ENCODE results near the gene OR52E8. TPM values are rescaled to one million over a fixed set of nuclear protein-coding genes. Genes with fewer than 3 reads are reported as not detected.

The OR52E8 gene
- total and polyA plus RNA-seq, 10 of the 15 experiments (the other 5 are each of a cell fraction or from before 2014, with no cell fraction given) = not detected

- Histone ChIP-seq H3K9ac (ENCODE audit: control insufficient read depth, insufficient read depth, low read length) (no peak overlapping the region), H3K9me3 (replicated peaks; ENCODE audit: control insufficient read depth, insufficient read depth, low read length) (no peaks in the 10 kb centered on the region), H3K4me3 (no peak overlapping the region), H3K4me2 (ENCODE audit: control insufficient read depth, insufficient read depth) (no peak overlapping the region), H3K36me3 (ENCODE audit: control insufficient read depth in 2 of 2, insufficient read depth in 2 of 2, low read length in 1 of 2) (no peaks in the 10 kb centered on the region), H3K79me2 (ENCODE audit: control insufficient read depth, insufficient read depth, low read length) (no peaks in the 10 kb centered on the region), H2AFZ (ENCODE audit: control insufficient read depth, low read depth, low read length) (no peak overlapping the region), H3K27ac (ENCODE audit: control insufficient read depth, insufficient read depth) (no peak overlapping the region), H4K20me1 (ENCODE audit: control insufficient read depth, insufficient read depth) (no peaks in the 10 kb centered on the region), H3K27me3 (replicated peaks in 1 of 2; ENCODE audit: control insufficient read depth in 2 of 2, insufficient read depth in 2 of 2, low read length in 1 of 2) (no peaks in the 10 kb centered on the region), H3K4me1 (ENCODE audit: control insufficient read depth, insufficient read depth, low read length) (no peaks in the 10 kb centered on the region)
- ChIA-PET SMC1A (ENCODE audit: uncharacterized antibody, unreplicated experiment) (interaction anchor here (0.5 to 2.2 kb wide), 7 partner anchors 9 to 331 kb away, joined by 3 to 12 read pairs (median 4); partner anchors contain the start of gene TRIM5), CTCF (interaction anchor here (0.9 to 1.6 kb wide), 8 partner anchors 10 to 336 kb away, joined by 3 to 12 read pairs (median 4); partner anchors contain the start of gene TRIM5), RAD21 (ENCODE audit: unreplicated experiment) (interaction anchor here (0.7 to 2.7 kb wide), 7 partner anchors 15 to 336 kb away, joined by 3 to 11 read pairs (median 3); partner anchors contain the start of genes TRIM34 and TRIM5), POLR2A (no interaction called here)
- ATAC-seq = no peak
- no peak for DNase-seq (ENCODE audit: low read depth, low spot score)
- in situ Hi-C loops (cut with MboI) = loop anchor here (5.0 kb wide), 1 partner anchor 335 kb away; no protein-coding TSS in a partner anchor
- no peak for FAIRE-seq
- WGBS (ENCODE audit: insufficient coverage, insufficient replicate concordance, low lambda C conversion rate, missing lambda C conversion rate) = 81% methylated on average over 10 of the region's 10 CpGs
- intact Hi-C loops (cut with micrococcal nuclease; ENCODE audit: unreplicated experiment) = loop anchor here (5.0 kb wide), 3 partner anchors 255 to 425 kb away; partner anchors contain the start of gene OR51M1
- BruUV-seq (replicated peaks) = no TSS peak
- TF ChIP-seq LARP7 (IDR thresholded peaks at IDR 0.05) (no peak), CHD2 (IDR thresholded peaks at IDR 0.05; ENCODE audit: borderline replicate concordance, low read depth, low read length) (no peak), CEBPZ (IDR thresholded peaks at IDR 0.05; ENCODE audit: low read depth, low read length) (no peak), NFXL1 (IDR thresholded peaks at IDR 0.05; ENCODE audit: borderline replicate concordance) (no peak), HDGF (IDR thresholded peaks at IDR 0.05) (no peak), POLR2A (IDR thresholded peaks at IDR 0.05; ENCODE audit: low read depth, low read length) (no peak), RELB (IDR thresholded peaks at IDR 0.05; ENCODE audit: low read depth) (no peak), POLR2AphosphoS5 (IDR thresholded peaks at IDR 0.05; ENCODE audit: low read length) (no peak), NBN (IDR thresholded peaks at IDR 0.05) (no peak), NKRF (conservative IDR thresholded peaks at IDR 0.05) (no peak), REST (IDR thresholded peaks at IDR 0.05; ENCODE audit: low read depth, low read length) (no peak), NR2C2 (IDR thresholded peaks at IDR 0.05; ENCODE audit: borderline replicate concordance, control insufficient read depth, insufficient read length, low read depth) (no peak), ETV6 (conservative IDR thresholded peaks at IDR 0.05 in 1 of 2, IDR thresholded peaks at IDR 0.05 in 1 of 2; ENCODE audit: borderline replicate concordance in 1 of 2, low read depth in 1 of 2) (no peak), FOS (IDR thresholded peaks at IDR 0.05; ENCODE audit: borderline replicate concordance, extremely low read depth, insufficient read length) (no peak)
Measured at GRCh38 chr11:5807580-5807979, 49.9 kb downstream of the OR52E8 start.

All from GM12878 (cell line).